ENCODE data around the gene TGFB1I1. TPM values are rescaled to one million over a fixed set of nuclear protein-coding genes. Genes with fewer than 3 reads are reported as not detected.

Gene TGFB1I1
- total RNA-seq, 2 donors from 2014 or later: 2.7 to 5.6 TPM

DNA sequence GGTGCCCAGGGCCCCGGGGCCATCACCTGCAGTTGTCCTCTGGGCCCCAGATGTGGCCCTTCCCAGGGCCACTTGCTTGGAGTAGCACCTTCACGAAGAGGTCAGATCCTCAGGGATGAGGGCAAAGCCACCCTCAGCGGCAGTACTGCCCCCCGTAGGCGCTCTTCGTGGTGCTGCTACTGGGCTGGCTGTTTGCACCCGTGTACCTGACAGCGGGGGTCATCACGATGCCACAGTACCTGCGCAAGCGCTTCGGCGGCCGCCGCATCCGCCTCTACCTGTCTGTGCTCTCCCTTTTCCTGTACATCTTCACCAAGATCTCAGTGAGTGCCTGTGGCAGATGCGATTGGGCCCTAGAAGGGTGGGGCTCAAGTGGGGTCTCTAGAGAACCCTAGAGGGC lies 13.6 kb downstream of the TGFB1I1 start:
- no peaks in the 10 kb centered on the region for H3K4me1 Mint-ChIP-seq
- ATAC-seq (replicated peaks): no peak
- H3K27me3 Mint-ChIP-seq: no peaks in the 10 kb centered on the region
- no peaks in the 10 kb centered on the region for H3K9me3 Mint-ChIP-seq
- no peaks in the 10 kb centered on the region for H3K36me3 Mint-ChIP-seq (ENCODE audit: low read depth)
- H3K27ac Mint-ChIP-seq: no peak overlapping the region
- no peak overlapping the region for H3K4me3 Mint-ChIP-seq

DNA sequence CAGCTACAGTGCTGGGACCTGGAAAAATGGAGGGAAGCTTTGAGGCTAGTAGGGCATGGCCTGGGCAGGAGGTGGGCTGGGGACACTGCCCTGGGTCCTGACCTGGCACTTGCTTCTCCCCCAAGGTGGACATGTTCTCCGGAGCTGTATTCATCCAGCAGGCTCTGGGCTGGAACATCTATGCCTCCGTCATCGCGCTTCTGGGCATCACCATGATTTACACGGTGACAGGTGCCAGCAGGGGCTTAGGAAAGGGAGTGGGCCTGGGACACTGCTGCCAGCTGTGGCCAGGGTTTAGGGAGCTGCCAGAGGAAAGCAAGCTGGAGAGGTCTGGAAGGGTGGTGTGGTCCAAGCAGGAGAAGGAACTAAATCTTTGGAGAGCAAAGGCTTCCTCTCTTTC lies 14.1 kb downstream of the TGFB1I1 start:
- no peak for ATAC-seq (replicated peaks)
- no peaks in the 10 kb centered on the region for H3K4me1 Mint-ChIP-seq
- no peaks in the 10 kb centered on the region for H3K9me3 Mint-ChIP-seq
- H3K4me3 Mint-ChIP-seq: peak overlapping the region; percentile 84
- no peaks in the 10 kb centered on the region for H3K27me3 Mint-ChIP-seq
- no peaks in the 10 kb centered on the region for H3K36me3 Mint-ChIP-seq (ENCODE audit: low read depth)
- no peak overlapping the region for H3K27ac Mint-ChIP-seq

DNA sequence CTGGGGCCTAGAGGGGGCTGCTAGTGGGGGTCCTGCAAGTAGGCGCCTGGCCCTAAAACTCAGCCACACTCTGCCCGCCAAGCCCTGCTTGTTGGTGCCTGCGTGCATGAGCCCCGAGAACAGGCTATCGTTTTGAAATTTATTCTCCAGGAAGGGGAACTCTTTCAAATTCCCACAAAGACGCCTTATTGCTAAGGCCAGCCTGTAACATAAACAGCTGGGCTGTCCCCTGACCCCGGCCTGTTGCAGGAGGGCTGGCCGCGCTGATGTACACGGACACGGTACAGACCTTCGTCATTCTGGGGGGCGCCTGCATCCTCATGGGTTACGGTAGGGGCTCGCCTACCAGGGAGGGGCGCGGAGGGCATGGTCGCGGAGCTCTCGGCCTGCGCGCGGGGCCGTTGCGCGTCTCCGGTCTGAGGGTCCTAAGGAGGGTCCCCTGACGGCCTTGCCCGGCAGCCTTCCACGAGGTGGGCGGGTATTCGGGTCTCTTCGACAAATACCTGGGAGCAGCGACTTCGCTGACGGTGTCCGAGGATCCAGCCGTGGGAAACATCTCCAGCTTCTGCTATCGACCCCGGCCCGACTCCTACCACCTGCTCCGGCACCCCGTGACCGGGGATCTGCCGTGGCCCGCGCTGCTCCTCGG lies 15.2 kb downstream of the TGFB1I1 start:
- peak overlapping the region; percentile 50 for H3K27ac Mint-ChIP-seq
- H3K27me3 Mint-ChIP-seq: no peaks in the 10 kb centered on the region
- no peaks in the 10 kb centered on the region for H3K36me3 Mint-ChIP-seq (ENCODE audit: low read depth)
- H3K4me1 Mint-ChIP-seq: no peaks in the 10 kb centered on the region
- peak overlapping the region; percentile 84 for H3K4me3 Mint-ChIP-seq
- ATAC-seq (replicated peaks): no peak
- no peaks in the 10 kb centered on the region for H3K9me3 Mint-ChIP-seq

DNA sequence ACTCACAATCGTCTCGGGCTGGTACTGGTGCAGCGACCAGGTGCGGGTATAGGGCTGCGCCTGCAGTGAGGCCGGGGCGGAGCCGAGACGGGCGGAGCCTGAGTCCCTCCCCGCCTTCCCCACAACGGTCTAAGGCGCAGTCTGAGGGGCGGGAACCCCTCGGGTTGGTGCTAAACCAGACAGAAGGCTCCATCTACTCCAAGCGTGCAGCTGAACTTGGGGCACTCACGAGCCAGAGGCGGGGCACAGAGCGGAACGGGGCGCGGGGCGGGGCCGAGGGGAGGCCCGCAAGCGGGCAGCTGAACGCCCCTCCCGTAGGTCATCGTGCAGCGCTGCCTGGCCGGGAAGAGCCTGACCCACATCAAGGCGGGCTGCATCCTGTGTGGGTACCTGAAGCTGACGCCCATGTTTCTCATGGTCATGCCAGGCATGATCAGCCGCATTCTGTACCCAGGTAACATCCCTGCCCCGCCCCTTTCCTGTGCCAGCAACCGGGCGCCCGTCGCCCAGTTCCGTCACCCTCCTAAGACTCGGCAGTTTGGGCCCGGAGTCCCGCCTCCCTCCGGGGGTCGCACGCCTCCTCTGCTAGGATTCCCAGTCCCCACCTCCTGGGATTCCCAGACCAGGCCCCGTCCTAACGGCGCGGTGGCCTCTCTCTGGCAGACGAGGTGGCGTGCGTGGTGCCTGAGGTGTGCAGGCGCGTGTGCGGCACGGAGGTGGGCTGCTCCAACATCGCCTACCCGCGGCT lies 15.9 kb downstream of the TGFB1I1 start:
- H3K27me3 Mint-ChIP-seq: no peaks in the 10 kb centered on the region
- no peaks in the 10 kb centered on the region for H3K9me3 Mint-ChIP-seq
- H3K36me3 Mint-ChIP-seq (ENCODE audit: low read depth): peaks cover 4% of the 10 kb centered on the region
- peak overlapping the region; percentile 50 for H3K27ac Mint-ChIP-seq
- ATAC-seq (replicated peaks): peak; percentile 92
- H3K4me1 Mint-ChIP-seq: no peaks in the 10 kb centered on the region
- H3K4me3 Mint-ChIP-seq: peak overlapping the region; percentile 84

DNA sequence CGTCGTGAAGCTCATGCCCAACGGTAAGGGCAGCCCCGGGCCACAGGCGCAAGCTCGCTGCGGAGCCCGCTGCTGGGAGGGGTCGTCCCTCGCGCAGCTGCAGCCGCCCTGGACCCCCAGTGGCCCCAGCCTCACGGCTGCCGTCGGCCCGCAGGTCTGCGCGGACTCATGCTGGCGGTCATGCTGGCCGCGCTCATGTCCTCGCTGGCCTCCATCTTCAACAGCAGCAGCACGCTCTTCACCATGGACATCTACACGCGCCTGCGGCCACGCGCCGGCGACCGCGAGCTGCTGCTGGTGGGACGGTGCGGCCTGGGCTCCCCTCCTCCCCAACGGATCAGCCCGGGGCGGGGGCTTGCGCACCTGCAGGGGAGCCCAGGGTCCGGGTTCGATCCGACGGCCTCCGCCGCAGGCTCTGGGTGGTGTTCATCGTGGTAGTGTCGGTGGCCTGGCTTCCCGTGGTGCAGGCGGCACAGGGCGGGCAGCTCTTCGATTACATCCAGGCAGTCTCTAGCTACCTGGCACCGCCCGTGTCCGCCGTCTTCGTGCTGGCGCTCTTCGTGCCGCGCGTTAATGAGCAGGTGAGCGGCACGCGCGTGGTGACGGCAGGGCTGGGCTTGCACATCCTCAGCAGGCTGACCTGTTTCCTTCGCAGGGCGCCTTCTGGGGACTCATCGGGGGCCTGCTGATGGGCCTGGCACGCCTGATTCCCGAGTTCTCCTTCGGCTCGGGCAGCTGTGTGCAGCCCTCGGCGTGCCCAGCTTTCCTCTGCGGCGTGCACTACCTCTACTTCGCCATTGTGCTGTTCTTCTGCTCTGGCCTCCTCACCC lies 16.7 kb downstream of the TGFB1I1 start:
- no peak overlapping the region for H3K27ac Mint-ChIP-seq
- ATAC-seq (replicated peaks): no peak
- H3K4me1 Mint-ChIP-seq: peaks cover 5% of the 10 kb centered on the region
- H3K9me3 Mint-ChIP-seq: no peaks in the 10 kb centered on the region
- H3K27me3 Mint-ChIP-seq: no peaks in the 10 kb centered on the region
- H3K4me3 Mint-ChIP-seq: peak overlapping the region; percentile 37
- peaks cover 12% of the 10 kb centered on the region for H3K36me3 Mint-ChIP-seq (ENCODE audit: low read depth)

DNA sequence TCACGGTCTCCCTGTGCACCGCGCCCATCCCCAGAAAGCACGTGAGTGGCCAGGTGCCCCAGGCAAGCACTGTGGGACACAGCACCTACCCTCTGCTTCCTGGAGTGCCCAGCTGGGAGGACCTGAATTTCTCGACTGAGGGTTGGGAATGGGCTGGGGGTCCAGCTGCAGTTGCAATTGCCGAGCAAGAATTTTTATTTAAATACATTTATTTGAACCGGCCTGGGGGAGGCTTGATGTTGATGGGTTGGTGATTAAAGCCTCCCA lies 17.3 kb downstream of the TGFB1I1 start:
- no peaks in the 10 kb centered on the region for H3K9me3 Mint-ChIP-seq
- H3K27ac Mint-ChIP-seq: no peak overlapping the region
- ATAC-seq (replicated peaks): no peak
- H3K4me3 Mint-ChIP-seq: peak overlapping the region; percentile 37
- no peaks in the 10 kb centered on the region for H3K27me3 Mint-ChIP-seq
- H3K36me3 Mint-ChIP-seq (ENCODE audit: low read depth): peaks cover 13% of the 10 kb centered on the region
- peaks cover 5% of the 10 kb centered on the region for H3K4me1 Mint-ChIP-seq

DNA sequence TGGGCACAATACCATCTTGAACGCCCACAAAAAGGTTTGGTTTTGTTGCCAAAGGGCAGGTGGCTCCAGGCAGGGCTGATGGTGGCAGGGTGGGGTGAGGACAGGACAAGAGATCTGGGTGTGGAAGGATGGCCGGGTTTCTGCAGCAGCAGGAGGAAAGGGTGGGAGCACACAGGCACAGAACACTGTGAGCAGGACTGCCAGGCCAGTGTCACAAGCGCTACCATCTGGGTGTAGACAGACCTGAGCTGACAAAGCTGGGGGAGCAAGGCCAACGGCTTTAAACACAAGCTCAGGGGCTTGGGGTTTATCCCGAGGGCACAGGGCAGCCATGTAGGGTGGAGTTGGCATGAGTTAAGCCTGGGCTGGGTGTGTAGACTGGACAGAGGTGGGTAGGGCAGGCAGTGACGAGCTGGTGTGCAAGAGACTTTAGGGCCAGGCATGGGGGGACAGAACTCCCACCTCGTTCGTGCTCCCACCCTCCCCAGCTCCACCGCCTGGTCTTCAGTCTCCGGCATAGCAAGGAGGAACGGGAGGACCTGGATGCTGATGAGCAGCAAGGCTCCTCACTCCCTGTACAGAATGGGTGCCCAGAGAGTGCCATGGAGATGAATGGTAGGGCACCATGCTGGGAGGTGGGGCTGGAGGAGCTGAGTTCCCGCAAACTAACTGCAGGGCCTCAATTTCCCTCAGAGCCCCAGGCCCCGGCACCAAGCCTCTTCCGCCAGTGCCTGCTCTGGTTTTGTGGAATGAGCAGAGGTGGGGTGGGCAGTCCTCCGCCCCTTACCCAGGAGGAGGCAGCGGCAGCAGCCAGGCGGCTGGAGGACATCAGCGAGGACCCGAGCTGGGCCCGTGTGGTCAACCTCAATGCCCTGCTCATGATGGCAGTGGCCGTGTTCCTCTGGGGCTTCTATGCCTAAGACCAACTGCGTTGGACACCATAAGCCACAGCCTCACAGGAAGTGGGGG lies 17.9 kb downstream of the TGFB1I1 start:
- no peak overlapping the region for H3K27ac Mint-ChIP-seq
- no peaks in the 10 kb centered on the region for H3K27me3 Mint-ChIP-seq
- ATAC-seq (replicated peaks): no peak
- H3K9me3 Mint-ChIP-seq: no peaks in the 10 kb centered on the region
- peaks cover 5% of the 10 kb centered on the region for H3K4me1 Mint-ChIP-seq
- H3K4me3 Mint-ChIP-seq: peak overlapping the region; percentile 27
- peaks cover 15% of the 10 kb centered on the region for H3K36me3 Mint-ChIP-seq (ENCODE audit: low read depth)

DNA sequence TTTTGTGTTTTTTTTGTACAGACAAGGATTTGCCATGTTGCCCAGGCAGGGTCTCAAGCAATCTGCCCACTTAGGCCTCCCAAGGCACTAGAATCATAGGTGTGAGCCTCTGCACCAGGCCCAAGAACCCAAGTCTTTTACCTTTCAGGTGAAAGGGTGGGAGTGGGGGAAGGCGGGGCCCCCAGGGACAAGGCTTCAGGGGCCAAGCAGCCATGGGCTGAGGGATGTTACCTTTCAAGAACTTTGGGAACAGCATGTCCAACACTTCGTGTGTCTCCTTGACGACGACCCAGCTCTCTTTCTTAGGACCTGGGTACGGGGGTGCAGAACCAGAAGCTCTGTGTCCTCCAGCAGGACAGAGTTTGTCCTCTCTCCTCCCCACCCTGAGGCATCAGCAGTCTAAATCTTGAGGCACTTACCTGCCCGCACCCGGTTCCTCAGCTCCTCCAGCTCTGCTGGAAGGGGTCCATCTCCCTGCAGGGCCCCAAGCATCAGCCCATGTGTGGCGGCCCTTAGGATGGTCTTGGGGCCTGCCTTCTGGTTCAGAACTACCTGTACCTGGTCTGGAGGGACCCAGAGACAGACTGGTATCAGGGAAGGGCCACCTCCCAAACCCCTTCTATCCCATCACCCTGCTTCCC lies 19.9 kb downstream of the TGFB1I1 start:
- Mint-ChIP-seq H3K9me3 (no peaks in the 10 kb centered on the region), H3K4me3 (no peak overlapping the region), H3K4me1 (peaks cover 5% of the 10 kb centered on the region), H3K36me3 (ENCODE audit: low read depth) (peaks cover 21% of the 10 kb centered on the region), H3K27ac (no peak overlapping the region), H3K27me3 (no peaks in the 10 kb centered on the region)
- no peak for ATAC-seq (replicated peaks)

DNA sequence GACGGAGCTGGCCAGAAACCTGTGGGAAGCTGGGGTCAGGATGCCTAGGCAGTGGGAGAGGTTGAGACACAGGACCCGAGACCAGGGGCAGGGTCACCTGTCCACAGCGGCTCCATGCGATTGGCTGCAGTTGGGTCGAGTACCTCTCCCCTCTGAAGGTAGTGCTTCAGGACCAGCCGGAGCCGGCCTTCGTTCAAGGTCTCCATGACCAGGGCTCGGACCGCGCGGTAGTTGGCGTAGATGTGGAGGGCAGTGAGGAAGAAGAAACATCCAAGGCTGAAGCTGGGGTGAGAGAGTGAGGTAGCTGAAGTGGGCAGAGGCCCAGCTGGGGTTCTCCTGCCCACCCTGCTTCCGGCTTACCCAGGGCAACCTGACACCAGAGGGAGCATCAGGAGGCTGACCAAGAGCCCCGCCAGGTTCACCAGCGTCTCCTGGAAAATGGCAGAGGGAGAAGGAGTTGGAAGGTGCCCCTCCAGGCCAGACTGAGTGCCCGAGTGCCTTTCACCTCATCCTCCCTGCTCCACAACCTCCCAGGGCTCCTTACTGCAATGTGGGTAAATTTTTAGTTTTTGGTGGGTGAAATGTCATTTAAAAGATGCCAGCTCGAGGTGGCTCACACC lies 21.7 kb downstream of the TGFB1I1 start:
- H3K27me3 Mint-ChIP-seq: no peaks in the 10 kb centered on the region
- no peak overlapping the region for H3K4me3 Mint-ChIP-seq
- no peak for ATAC-seq (replicated peaks)
- H3K9me3 Mint-ChIP-seq: no peaks in the 10 kb centered on the region
- H3K36me3 Mint-ChIP-seq (ENCODE audit: low read depth): peaks cover 37% of the 10 kb centered on the region
- H3K27ac Mint-ChIP-seq: peak overlapping the region; percentile 23
- peaks cover 5% of the 10 kb centered on the region for H3K4me1 Mint-ChIP-seq

DNA sequence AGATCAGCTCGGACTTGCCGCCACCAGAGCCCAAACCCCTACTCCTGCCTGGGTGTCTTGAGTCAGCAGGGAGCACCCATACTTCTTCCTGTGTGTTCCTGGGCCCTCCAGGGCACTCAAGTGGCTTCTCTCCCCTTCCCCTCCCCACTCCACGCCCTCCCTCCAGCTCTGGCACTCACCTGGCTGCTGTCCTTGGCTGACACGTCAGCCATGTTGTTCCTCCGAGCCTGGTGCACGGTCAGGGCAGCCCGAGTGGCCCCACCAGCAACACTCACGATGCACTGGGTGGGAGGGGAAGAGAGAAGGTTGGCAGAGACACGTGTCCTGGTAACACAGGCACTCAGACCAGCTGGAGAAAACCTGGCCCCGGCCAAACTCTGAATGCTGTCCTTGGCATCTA lies 24.7 kb downstream of the TGFB1I1 start:
- peaks cover 53% of the 10 kb centered on the region for H3K36me3 Mint-ChIP-seq (ENCODE audit: low read depth)
- ATAC-seq (replicated peaks): no peak
- no peak overlapping the region for H3K27ac Mint-ChIP-seq
- no peak overlapping the region for H3K4me3 Mint-ChIP-seq
- H3K27me3 Mint-ChIP-seq: no peaks in the 10 kb centered on the region
- H3K9me3 Mint-ChIP-seq: no peaks in the 10 kb centered on the region
- peaks cover 5% of the 10 kb centered on the region for H3K4me1 Mint-ChIP-seq

DNA sequence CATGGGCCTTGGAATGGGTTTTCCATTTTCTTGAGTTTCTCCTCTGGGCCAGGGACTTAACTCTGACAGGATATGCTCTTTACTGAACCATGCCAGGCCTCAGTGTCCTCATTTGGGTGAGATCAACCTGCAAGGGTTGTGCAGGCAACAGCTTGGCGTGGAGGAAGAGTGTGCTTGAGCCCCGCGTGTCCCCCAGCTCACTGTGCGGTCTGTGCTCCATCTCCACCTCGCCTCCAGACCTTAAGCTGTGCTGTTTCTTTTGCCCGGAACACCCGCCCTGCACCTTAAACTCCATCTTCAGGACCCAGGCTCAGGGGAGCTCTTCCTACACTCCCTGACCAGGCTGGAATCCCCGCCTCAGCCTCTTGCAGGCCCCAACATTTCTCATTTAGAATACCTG lies 26.5 kb downstream of the TGFB1I1 start:
- Mint-ChIP-seq H3K27me3 (no peaks in the 10 kb centered on the region), H3K4me3 (no peak overlapping the region), H3K9me3 (no peaks in the 10 kb centered on the region), H3K27ac (no peak overlapping the region), H3K36me3 (ENCODE audit: low read depth) (peaks cover 43% of the 10 kb centered on the region), H3K4me1 (no peaks in the 10 kb centered on the region)
- ATAC-seq (replicated peaks): no peak

DNA sequence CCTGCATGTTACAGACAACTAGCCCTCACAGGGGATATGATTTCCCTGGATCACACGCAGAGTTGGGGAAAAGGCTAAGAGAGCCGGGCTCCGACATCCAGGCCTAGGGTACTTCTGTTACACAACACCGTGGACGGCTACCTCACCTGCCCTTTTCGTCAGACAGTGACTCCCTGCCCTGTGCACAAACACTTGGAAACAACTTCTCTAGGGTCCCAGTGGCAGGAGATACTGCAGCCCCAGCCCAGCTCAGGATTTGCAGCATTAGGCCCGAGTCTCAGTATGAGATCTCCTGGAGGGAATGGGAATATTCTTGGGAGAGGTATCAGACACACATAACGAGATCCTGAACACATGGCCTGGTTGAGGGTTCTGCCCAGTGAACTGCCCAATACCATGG lies 28.0 kb downstream of the TGFB1I1 start:
- Mint-ChIP-seq H3K9me3 (no peaks in the 10 kb centered on the region), H3K4me3 (no peak overlapping the region), H3K4me1 (no peaks in the 10 kb centered on the region), H3K27ac (no peak overlapping the region), H3K36me3 (ENCODE audit: low read depth) (peaks cover 38% of the 10 kb centered on the region), H3K27me3 (no peaks in the 10 kb centered on the region)
- no peak for ATAC-seq (replicated peaks)

DNA sequence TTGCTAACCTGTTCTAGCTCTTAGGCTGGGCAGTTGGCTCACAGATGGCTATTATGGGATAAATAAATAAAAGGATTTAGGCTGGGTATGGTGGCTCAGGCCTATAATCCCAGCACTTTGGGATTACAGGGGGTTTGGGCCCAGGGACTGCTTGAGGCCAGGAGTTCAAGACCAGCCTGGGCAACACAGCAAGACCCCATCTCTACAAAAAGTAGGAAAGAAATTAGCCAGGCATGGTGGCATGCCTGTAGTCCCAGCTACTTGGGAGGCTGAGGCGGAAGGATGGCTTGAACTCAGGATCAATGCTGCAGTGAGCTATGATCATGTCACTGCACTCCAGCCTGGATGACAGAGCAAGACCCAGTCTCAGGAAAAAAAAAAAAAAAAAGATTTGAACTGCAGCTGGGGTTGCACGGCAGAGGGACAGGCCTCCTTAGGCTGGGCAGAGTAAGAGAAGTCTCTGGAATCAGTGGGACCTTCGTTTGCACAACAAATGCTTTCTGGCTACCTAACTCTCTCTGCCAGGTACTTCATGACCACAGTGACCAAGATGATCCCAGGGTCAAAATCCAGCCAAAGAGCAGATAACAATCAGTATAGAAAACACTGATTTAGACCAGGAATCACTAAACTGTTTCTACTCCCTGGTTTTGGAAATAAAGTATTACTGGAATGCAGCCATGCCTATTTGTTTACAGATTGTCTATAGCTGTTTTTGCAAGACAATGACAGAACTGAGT lies 29.4 kb downstream of the TGFB1I1 start:
- Mint-ChIP-seq H3K4me3 (no peak overlapping the region), H3K27ac (no peak overlapping the region), H3K36me3 (ENCODE audit: low read depth) (peaks cover 45% of the 10 kb centered on the region), H3K4me1 (peaks cover 5% of the 10 kb centered on the region), H3K27me3 (no peaks in the 10 kb centered on the region), H3K9me3 (no peaks in the 10 kb centered on the region)
- no peak for ATAC-seq (replicated peaks)

Measured in activated T-helper 17 cell treated with anti-CD3 and anti-CD28 coated beads, Interleukin-2, amount 50 U/mL, for 72 hours (primary cell).